NB4 (cell line): ENCODE results near the gene BLVRB.

ENCODE experiments used
- DNase-seq: peaks from one replicate; pipeline ENCODE4 v3.0.0; 2010; ENCODE audit warnings: low read depth
- H3K4me3 ChIP-seq: one replicate; pipeline ENCODE4 v1.5.1; 2011; ENCODE audit warnings: mild to moderate bottlenecking, low read depth, low read length, moderate library complexity
- CTCF ChIP-seq: IDR thresholded peaks from one replicate; pipeline ENCODE4 v1.5.1; 2012; ENCODE audit warnings: low read depth, low read length
- MYC ChIP-seq: IDR thresholded peaks from 2 replicates; pipeline ENCODE4 v1.6.1; 2011; ENCODE audit warnings: low read depth, low read length
- POLR2A ChIP-seq: IDR thresholded peaks from 2 replicates; pipeline ENCODE4 v1.6.1; 2011; ENCODE audit warnings: mild to moderate bottlenecking; ENCODE audit not compliant: insufficient read length; ENCODE audit errors: extremely low read depth
- TF ChIP-seq, protein P1 (sequence below): IDR thresholded peaks from 2 replicates; pipeline ENCODE4 v1.6.1; 2011; ENCODE audit warnings: low read depth, low read length

The BLVRB gene

DNA sequence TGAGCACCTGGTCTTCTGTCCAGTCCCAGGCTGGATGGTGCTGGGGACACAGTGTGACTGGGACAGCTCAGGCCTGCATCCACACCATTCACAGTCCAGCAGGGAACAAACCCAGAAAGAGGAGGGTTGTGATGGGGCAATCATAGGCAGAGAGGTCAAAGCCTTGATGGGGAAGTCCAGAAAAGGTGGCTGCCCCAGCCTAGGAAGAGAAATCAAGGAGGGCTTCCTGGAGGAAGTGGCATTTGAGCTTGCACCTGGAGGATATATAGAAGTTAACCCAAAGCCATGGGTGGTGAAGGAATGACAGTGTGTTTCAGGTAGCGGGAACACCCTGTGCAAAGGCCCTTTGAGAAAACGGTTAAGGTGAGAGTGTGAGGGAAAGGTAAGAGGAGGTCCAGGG is 49.8 kb downstream of the BLVRB start:
- TF ChIP-seq, protein P1, sequence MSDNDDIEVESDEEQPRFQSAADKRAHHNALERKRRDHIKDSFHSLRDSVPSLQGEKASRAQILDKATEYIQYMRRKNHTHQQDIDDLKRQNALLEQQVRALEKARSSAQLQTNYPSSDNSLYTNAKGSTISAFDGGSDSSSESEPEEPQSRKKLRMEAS, result no peak
- TF ChIP-seq POLR2A (no peak), MYC (no peak), CTCF (no peak)
- no peak for DNase-seq
- H3K4me3 ChIP-seq, result no peak overlapping the region

- no peak for TF ChIP-seq POLR2A
- TF ChIP-seq MYC, result no peak
- TF ChIP-seq, protein P1, result no peak
- no peak for DNase-seq
- no peak overlapping the region for H3K4me3 ChIP-seq
These were observed 50.7 kb downstream of the BLVRB start for GRCh38 chr19:40414542-40415535.

DNA sequence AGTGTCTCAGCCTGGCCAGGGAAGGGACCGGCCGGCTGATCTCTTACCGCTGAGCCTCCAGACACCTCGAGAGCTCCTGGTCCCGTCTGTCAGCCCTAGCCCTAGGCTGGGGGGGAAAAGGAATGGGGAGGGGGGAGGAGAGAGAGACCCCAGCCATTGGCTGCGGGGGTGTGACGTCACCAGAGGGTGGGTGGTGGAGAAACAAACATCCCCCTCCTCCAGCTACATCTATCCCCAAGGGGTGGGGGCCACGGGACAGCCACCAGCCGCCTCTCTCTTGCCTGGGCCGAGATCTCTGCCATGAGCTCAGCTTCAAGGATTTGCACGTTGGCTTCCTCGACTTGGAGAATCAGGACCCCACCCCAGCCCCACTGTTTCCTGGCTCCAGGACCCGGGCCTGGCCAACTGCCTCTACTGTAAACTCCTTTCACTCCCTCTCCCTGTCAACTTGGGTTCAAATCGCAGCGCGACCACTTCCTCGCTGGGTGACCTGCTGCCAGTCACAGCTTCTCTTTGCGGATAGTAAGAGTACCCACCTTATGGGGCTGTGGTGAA is 52.2 kb downstream of the BLVRB start, which contains the start of gene PRX:
PRX (minus strand) TSS at position 88 of the 555 bp plus-strand sequence. CDS start 5,446 bp downstream, outside the sequence.
- no peak within 1 kb of the TSS for H3K4me3 ChIP-seq
- no peak for DNase-seq
- TF ChIP-seq, protein P1, result no peak
- TF ChIP-seq CTCF (no peak), POLR2A (no peak), MYC (no peak)

GRCh38 chr19:40412866-40413265 is 52.7 kb downstream of the BLVRB start:
- no peak for DNase-seq
- TF ChIP-seq, protein P1, result no peak
- no peak for TF ChIP-seq MYC
- TF ChIP-seq CTCF, result no peak
- TF ChIP-seq POLR2A, result no peak

GRCh38 chr19:40411958-40412499 is 53.5 kb downstream of the BLVRB start:
- no peak overlapping the region for H3K4me3 ChIP-seq
- no peak for DNase-seq
- TF ChIP-seq, protein P1, result no peak
- TF ChIP-seq MYC (no peak), POLR2A (no peak), CTCF (no peak)

More at GRCh38 chr19:40412866-40413265, 52.7 kb downstream of the BLVRB start:
- no peak overlapping the region for H3K4me3 ChIP-seq
